ENCODE measurements around the gene AXIN2. TPM values are rescaled to one million over a fixed set of nuclear protein-coding genes. Genes with fewer than 3 reads are reported as not detected.

The AXIN2 gene
- total RNA-seq, 2 donors from 2014 or later = 32.3 to 54.6 TPM

DNA sequence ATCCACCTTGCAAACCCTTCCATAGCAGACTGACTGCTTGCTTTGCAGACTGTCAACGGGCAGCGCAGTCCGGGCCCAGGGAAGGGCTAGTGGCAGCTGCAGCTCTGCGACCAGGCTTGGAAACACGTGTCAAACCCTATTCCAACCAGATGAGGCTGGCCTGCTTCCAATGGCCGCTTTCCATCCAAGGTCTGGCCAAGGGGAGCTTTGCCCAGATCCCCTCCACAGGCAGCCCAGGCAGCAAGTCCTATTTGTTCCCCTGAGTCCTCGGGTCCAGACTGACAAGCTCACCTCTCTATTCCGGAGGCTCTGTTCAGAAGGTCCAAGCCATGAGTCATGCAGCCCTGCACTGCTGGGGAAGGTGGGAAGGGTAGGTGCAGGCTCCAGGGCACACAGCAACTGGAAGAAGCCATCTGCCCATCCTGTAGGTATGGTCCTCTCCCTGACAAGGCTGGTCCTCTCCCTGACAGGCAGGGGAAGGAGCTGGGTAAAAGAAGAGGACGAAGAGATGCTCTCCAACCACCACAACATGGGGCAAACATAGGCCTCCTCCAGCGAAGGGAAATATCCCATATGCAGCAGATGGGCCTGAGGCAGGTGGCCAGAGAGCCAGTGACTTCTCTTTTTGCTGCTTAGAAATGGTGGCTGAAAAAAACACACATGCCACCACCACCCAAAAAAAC, 22.6 kb upstream of the AXIN2 start:
- no peak for DNase-seq (ENCODE audit: low spot score)
- Histone ChIP-seq H3K27ac (no peak overlapping the region), H3K9me3 (no peaks in the 10 kb centered on the region), H3K36me3 (no peaks in the 10 kb centered on the region), H3K27me3 (replicated peaks; ENCODE audit: insufficient read depth) (no peaks in the 10 kb centered on the region), H3K4me3 (no peak overlapping the region), H3K4me1 (replicated peaks) (no peaks in the 10 kb centered on the region)
- intact Hi-C loops (cut with DNase I) = no loop called here
- no peak for TF ChIP-seq POLR2AphosphoS5 (IDR thresholded peaks at IDR 0.05)
- no peak for TF ChIP-seq POLR2A (IDR thresholded peaks at IDR 0.05)
- TF ChIP-seq, protein P1, sequence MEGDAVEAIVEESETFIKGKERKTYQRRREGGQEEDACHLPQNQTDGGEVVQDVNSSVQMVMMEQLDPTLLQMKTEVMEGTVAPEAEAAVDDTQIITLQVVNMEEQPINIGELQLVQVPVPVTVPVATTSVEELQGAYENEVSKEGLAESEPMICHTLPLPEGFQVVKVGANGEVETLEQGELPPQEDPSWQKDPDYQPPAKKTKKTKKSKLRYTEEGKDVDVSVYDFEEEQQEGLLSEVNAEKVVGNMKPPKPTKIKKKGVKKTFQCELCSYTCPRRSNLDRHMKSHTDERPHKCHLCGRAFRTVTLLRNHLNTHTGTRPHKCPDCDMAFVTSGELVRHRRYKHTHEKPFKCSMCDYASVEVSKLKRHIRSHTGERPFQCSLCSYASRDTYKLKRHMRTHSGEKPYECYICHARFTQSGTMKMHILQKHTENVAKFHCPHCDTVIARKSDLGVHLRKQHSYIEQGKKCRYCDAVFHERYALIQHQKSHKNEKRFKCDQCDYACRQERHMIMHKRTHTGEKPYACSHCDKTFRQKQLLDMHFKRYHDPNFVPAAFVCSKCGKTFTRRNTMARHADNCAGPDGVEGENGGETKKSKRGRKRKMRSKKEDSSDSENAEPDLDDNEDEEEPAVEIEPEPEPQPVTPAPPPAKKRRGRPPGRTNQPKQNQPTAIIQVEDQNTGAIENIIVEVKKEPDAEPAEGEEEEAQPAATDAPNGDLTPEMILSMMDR (IDR thresholded peaks at IDR 0.05) = no peak
- WGBS = 75% methylated on average over 10 of the region's 10 CpGs

- Histone ChIP-seq H3K27me3 (replicated peaks; ENCODE audit: insufficient read depth) (no peaks in the 10 kb centered on the region), H3K4me3 (no peak overlapping the region), H3K4me1 (replicated peaks) (no peaks in the 10 kb centered on the region), H3K27ac (no peak overlapping the region), H3K36me3 (no peaks in the 10 kb centered on the region), H3K9me3 (no peaks in the 10 kb centered on the region)
- no peak for TF ChIP-seq POLR2A (IDR thresholded peaks at IDR 0.05)
- TF ChIP-seq POLR2AphosphoS5 (IDR thresholded peaks at IDR 0.05) = no peak
- TF ChIP-seq, protein P1 (IDR thresholded peaks at IDR 0.05) = no peak
- WGBS = 83% methylated on average over 12 of the region's 12 CpGs
- no peak for DNase-seq (ENCODE audit: low spot score)
- intact Hi-C loops (cut with DNase I) = no loop called here
Measured at GRCh38 chr17:65576939-65577338, 15.5 kb upstream of the AXIN2 start.

DNA sequence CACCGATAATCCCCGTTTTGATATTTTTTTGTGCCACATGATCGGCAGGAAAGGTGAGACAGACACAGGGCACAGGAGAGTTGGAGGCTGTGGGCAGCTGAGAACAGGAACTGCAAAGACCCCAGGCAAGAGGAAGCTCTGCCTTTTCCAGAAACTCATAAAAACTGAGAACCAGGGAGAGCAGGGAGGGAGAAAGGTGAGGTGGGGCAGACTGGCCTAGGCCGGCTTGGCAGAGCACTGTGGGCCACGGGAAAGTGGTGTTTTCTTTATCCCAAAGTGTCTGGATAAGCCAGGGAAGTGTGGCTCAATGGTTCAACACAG, 11.8 kb upstream of the AXIN2 start:
- 82% methylated on average over 5 of the region's 5 CpGs for WGBS
- Histone ChIP-seq H3K27ac (no peak overlapping the region), H3K36me3 (no peaks in the 10 kb centered on the region), H3K4me3 (no peak overlapping the region), H3K9me3 (no peaks in the 10 kb centered on the region), H3K4me1 (replicated peaks) (no peaks in the 10 kb centered on the region), H3K27me3 (replicated peaks; ENCODE audit: insufficient read depth) (no peaks in the 10 kb centered on the region)
- no peak for TF ChIP-seq POLR2AphosphoS5 (IDR thresholded peaks at IDR 0.05)
- TF ChIP-seq, protein P1 (IDR thresholded peaks at IDR 0.05) = no peak
- TF ChIP-seq POLR2A (IDR thresholded peaks at IDR 0.05) = no peak
- no peak for DNase-seq (ENCODE audit: low spot score)
- intact Hi-C loops (cut with DNase I) = no loop called here

DNA sequence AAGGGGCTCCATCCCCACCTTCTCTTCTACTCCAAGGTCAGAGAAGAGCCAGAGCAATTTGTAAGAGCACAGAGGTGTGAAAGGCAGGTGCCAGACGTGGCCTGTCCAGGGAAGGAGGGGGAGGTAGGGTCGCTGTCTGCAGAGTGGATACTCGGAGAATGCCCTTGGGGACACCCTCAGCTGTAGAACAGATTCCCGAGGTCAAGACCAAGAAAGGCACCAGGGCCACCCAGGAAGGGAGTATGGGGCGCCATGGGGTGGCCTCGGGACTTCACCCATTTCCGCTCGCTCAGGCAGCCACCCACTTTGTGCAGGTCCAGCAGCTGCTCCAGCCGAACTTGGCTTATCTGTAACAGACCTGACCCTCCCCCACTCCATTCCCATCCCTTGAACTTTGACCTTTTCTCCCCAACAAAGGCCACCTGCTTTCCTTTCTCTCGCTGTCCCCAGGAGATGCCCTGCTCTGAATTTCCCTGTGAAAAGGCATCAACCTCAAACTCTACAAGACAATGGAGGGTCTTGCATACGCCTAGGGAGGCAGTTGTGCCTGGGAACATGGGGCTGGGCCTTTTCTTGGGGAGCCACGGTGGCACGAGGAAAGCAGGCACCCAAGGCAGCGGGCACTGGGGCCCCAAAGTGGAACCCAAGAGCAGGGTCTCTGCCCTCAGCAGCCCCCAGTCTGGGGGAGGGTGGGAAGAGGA, 11.3 kb upstream of the AXIN2 start:
- Histone ChIP-seq H3K27ac (no peak overlapping the region), H3K27me3 (replicated peaks; ENCODE audit: insufficient read depth) (no peaks in the 10 kb centered on the region), H3K36me3 (no peaks in the 10 kb centered on the region), H3K4me3 (no peak overlapping the region), H3K4me1 (replicated peaks) (no peaks in the 10 kb centered on the region), H3K9me3 (no peaks in the 10 kb centered on the region)
- intact Hi-C loops (cut with DNase I) = no loop called here
- TF ChIP-seq POLR2AphosphoS5 (IDR thresholded peaks at IDR 0.05) (no peak), POLR2A (IDR thresholded peaks at IDR 0.05) (no peak)
- TF ChIP-seq, protein P1 (IDR thresholded peaks at IDR 0.05) = no peak
- WGBS = 90% methylated on average over 14 of the region's 14 CpGs
- no peak for DNase-seq (ENCODE audit: low spot score)

GRCh38 chr17:65572186-65572580, 10.7 kb upstream of the AXIN2 start:
- Histone ChIP-seq H3K4me3 (no peak overlapping the region), H3K4me1 (replicated peaks) (no peaks in the 10 kb centered on the region), H3K27me3 (replicated peaks; ENCODE audit: insufficient read depth) (no peaks in the 10 kb centered on the region), H3K36me3 (no peaks in the 10 kb centered on the region), H3K27ac (no peak overlapping the region), H3K9me3 (no peaks in the 10 kb centered on the region)
- TF ChIP-seq POLR2AphosphoS5 (IDR thresholded peaks at IDR 0.05) = no peak
- no peak for TF ChIP-seq POLR2A (IDR thresholded peaks at IDR 0.05)
- TF ChIP-seq, protein P1 (IDR thresholded peaks at IDR 0.05) = no peak
- 78% methylated on average over 6 of the region's 6 CpGs for WGBS
- intact Hi-C loops (cut with DNase I) = no loop called here
- DNase-seq (ENCODE audit: low spot score) = no peak
